Ovary (tissue), 9 donors: ENCODE data around the gene TMEM234. TPM values are rescaled to one million over a fixed set of nuclear protein-coding genes. Genes with fewer than 3 reads are reported as not detected.

Experiments
- DNase-seq, 5 donors: peaks; one replicate each; pipeline ENCODE4 v3.0.0-alpha.2; 2019 to 2020
- H3K27ac ChIP-seq, 2 donors: fragments of 200-600 bp; one replicate each; pipeline versions ENCODE4 v1.5.1 to v1.8.0; 2019 to 2022
- H3K27me3 ChIP-seq: fragments of 200-600 bp; one replicate; pipeline ENCODE4 v1.8.0; 2022
- H3K36me3 ChIP-seq: fragments of 200-600 bp; sonication (generic); one replicate; pipeline ENCODE4 v1.5.1; 2019
- H3K4me1 ChIP-seq: one replicate; pipeline ENCODE4 v1.8.1; 2013; ENCODE audit warnings: mild to moderate bottlenecking, moderate library complexity; ENCODE audit not compliant: insufficient read depth
- H3K4me3 ChIP-seq: fragments of 200-600 bp; sonication (generic); one replicate; pipeline ENCODE4 v1.5.1; 2017
- H3K9me3 ChIP-seq, 2 donors: fragments of 200-600 bp in 1 of 2; sonication (generic) in 1 of 2; one replicate each; pipeline versions ENCODE4 v1.5.1 to v1.8.1; 2013 to 2019; ENCODE audit warnings: mild to moderate bottlenecking in 1 of 2, moderate library complexity in 1 of 2
- EP300 ChIP-seq: sonication (generic); formaldehyde crosslinking; IDR thresholded peaks from one replicate; pipeline ENCODE4 v1.6.1; 2017; ENCODE audit warnings: antibody characterized with exemption
- POLR2A ChIP-seq: fragments of 450-650 bp; IDR thresholded peaks from one replicate; pipeline ENCODE4 v1.6.1; 2017; ENCODE audit warnings: antibody characterized with exemption, mild to moderate bottlenecking, moderate library complexity
- WGBS, 3 donors: extraction: QIAGEN DNeasy Blood & Tissue Kit in 1 of 3; methylation state at CpG; one replicate each; pipeline versions ENCODE4 v1.1.5 to v1.1.7; 2013 to 2017; 5-methylcytosine and 5-hydroxymethylcytosine counted together
- intact Hi-C, 4 donors: fragments of 100-400 bp; cut with DNase I; formaldehyde crosslinking; loops; one replicate each; pipeline versions ENCODE4 v1.11.0 to v1.15.1; 2022 to 2023
- polyA plus RNA-seq, 2 donors: library from polyadenylated mRNA; stranded (reverse); fragments of 200-250 nt in 1 of 2; fragments of 350-450 nt in 1 of 2; fragmentation: Illumina TruSeq in 1 of 2; extraction: RNeasy Lipid Tissue Mini Kit (QIAGEN cat#74804) in 1 of 2; gene quantifications; one replicate each; pipeline ENCODE4 v1.2.3, GENCODE V29; 2013 to 2014
- total RNA-seq, 7 donors: library from RNA; depleted of rRNA in 2 of 7; stranded (reverse); fragments of >200 nt in 2 of 7; fragmentation: NEBNext Ultra II Directional in 3 of 7; extraction: Animal tissue kit (Norgen Biotek cat#: 25700) in 3 of 7; gene quantifications; one replicate each; pipeline versions ENCODE4 v1.1.0 to v1.2.4, GENCODE V29; 2016 to 2023
- TF ChIP-seq, protein P1 (sequence below), 3 donors: fragments of 450-650 bp in 2 of 3; fragments of 200-600 bp in 1 of 3; IDR thresholded peaks; one replicate each; pipeline versions ENCODE4 v1.5.1 to v1.8.0; 2016 to 2022; ENCODE audit warnings: antibody characterized with exemption in 3 of 3, mild to moderate bottlenecking in 1 of 3
- donor health status: DM: no; HTN: no; CAD: no; lungs with moderate emphysema.
- donor health status: DM: no; HTN: no; CAD: no.
- donor health status: Bipolar disorder and iron deficiency.
- donor health status: DM: yes; HTN: yes; CAD: no.
- donor health status: DM: no; HTN: no; CAD: no.
- donor health status: DM: yes; HTN: yes; CAD: no.

The TMEM234 gene
- total and polyA plus RNA-seq, 9 donors, result 9.4 to 34.6 (median 21.6) TPM

- no peak overlapping the region for H3K27ac ChIP-seq
- H3K4me3 ChIP-seq, result no peak overlapping the region
- peaks cover 14% of the 10 kb centered on the region for H3K4me1 ChIP-seq
- WGBS, 3 donors, result 74 to 78% (median 77%) methylated on average over 12 of the region's 12 CpGs
- H3K36me3 ChIP-seq, result no peaks in the 10 kb centered on the region
- DNase-seq, result peak in 3 of 5 donors; percentile 31 to 52 (median 34)
- TF ChIP-seq POLR2A (no peak), EP300 (no peak)
- TF ChIP-seq, protein P1, sequence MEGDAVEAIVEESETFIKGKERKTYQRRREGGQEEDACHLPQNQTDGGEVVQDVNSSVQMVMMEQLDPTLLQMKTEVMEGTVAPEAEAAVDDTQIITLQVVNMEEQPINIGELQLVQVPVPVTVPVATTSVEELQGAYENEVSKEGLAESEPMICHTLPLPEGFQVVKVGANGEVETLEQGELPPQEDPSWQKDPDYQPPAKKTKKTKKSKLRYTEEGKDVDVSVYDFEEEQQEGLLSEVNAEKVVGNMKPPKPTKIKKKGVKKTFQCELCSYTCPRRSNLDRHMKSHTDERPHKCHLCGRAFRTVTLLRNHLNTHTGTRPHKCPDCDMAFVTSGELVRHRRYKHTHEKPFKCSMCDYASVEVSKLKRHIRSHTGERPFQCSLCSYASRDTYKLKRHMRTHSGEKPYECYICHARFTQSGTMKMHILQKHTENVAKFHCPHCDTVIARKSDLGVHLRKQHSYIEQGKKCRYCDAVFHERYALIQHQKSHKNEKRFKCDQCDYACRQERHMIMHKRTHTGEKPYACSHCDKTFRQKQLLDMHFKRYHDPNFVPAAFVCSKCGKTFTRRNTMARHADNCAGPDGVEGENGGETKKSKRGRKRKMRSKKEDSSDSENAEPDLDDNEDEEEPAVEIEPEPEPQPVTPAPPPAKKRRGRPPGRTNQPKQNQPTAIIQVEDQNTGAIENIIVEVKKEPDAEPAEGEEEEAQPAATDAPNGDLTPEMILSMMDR (IDR thresholded peaks at IDR 0.05), result no peak
- H3K27me3 ChIP-seq, result no peaks in the 10 kb centered on the region
- H3K9me3 ChIP-seq, result no peaks in the 10 kb centered on the region
- intact Hi-C loops, result loop anchor here in 1 of 4 donors (10.0 kb wide), 1 partner anchor 117 kb away; the partner anchor contains the start of genes FAM229A and TSSK3
These were observed 25.3 kb upstream of the TMEM234 start for GRCh38 chr1:32247452-32247851.

DNA sequence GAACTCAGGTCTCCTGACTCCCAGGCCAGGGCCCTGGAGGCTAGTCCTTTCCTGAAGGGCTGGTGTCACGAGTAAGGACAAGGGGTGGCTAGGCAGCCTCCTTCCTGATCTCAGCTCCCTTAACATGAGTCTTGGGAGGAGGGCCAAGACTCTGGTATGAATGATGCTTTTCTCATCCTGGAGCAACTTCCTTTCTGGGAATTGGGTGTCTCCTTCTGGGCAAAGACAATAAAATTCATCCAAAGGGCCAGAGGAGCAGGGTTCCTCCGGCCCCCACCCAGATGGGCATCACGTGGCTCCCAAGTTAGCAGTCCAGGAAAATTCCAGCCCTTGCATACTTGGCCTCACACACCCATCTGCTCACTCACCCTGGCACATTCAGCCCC is 24.7 kb upstream of the TMEM234 start, which contains the start of gene FAM167B:
TSS of gene FAM167B (plus strand) at position 335 of the 386 bp plus-strand sequence. CDS start 200 bp downstream, outside the sequence.
- H3K9me3 ChIP-seq, result no peaks in the 10 kb centered on the region
- H3K27ac ChIP-seq, result no peak within 1 kb of the TSS
- intact Hi-C loops, result loop anchor here in 1 of 4 donors (10.0 kb wide), 1 partner anchor 118 kb away; the partner anchor contains the start of genes FAM229A and TSSK3
- no peaks in the 10 kb centered on the region for H3K36me3 ChIP-seq
- no peaks in the 10 kb centered on the region for H3K27me3 ChIP-seq
- H3K4me1 ChIP-seq, result peaks cover 14% of the 10 kb centered on the region
- H3K4me3 ChIP-seq, result no peak within 1 kb of the TSS
- peak in 1 of 5 donors; percentile 49 for DNase-seq
- TF ChIP-seq, protein P1 (IDR thresholded peaks at IDR 0.05), result no peak
- TF ChIP-seq POLR2A, result no peak
- peak; percentile 71 for TF ChIP-seq EP300
- 29 to 49% (median 43%) methylated on average over 3 of the region's 3 CpGs for WGBS, 3 donors

DNA sequence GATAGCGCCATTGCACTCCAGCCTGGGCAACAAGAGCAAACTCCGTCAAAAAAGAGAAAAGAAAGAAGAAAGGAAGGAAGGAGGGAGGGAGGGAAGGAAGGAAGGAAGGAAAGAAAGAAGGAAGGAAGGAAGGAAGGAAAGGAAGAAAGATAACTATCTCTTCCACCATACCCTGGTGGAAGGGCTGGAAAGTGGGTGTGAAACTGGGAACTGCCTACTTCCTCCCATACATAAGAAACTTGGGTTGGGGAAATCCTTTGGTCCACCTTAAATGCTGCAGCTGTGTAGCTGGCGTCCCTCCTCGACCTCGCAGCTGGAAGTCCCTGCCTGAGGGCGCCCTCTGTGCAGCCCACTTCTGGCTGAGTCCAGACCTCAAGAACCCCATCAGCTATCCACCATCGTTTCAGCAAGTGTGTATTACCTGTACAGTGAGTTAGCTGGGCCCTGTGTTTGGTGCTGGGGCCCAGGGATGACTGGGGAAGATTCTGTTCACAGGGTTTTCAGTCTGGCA is 20.2 kb upstream of the TMEM234 start:
- TF ChIP-seq EP300 (no peak), POLR2A (no peak)
- TF ChIP-seq, protein P1 (IDR thresholded peaks at IDR 0.05), result no peak
- no peaks in the 10 kb centered on the region for H3K27me3 ChIP-seq
- peak in 4 of 5 donors; percentile 42 to 60 (median 50) for DNase-seq
- 17 to 24% (median 23%) methylated on average over 7 of the region's 7 CpGs for WGBS, 3 donors
- no peaks in the 10 kb centered on the region for H3K9me3 ChIP-seq
- no peak overlapping the region for H3K4me3 ChIP-seq
- peaks cover 9% of the 10 kb centered on the region for H3K4me1 ChIP-seq
- H3K36me3 ChIP-seq, result no peaks in the 10 kb centered on the region
- intact Hi-C loops, result loop anchor here in 1 of 4 donors (10.0 kb wide), 1 partner anchor 122 kb away; the partner anchor contains the start of genes FAM229A and TSSK3
- H3K27ac ChIP-seq, result no peak overlapping the region

DNA sequence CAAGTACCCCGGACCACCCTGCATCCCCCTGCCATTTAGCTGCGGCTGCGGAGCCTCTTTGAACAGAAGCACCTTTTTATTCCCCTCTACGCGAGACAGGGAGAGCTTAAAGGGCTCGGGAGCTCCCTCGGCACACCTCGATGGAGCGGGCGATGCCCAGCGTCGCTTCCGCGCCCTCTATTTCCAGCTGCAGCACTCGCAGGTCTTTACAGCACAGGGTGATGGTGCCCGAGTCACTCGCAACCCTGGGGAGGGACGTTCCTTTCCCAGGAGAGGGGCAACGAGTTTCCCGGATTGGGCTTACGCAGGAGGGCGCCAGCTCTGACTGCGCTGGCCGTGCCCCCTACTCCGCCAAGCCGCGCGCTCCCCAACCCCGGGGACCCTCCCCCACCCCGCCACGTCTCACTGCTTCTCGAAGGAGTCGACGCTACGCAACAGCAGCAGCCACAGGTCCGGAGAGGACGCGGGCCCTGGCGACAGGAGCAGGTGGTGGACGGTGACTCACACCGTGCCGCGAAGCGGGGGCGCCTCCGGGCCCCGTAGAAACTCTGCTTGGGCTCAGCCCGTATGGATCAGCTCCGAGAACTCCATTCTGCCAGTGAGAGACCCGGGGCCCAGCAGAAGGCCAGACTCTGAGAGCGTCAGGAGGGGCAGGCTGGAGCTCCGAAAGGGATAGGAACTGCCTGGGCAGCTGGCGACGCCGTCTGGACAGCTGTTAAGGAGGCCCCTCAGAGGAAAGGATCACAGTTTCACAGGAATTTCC is 19.0 kb upstream of the TMEM234 start:
- no peaks in the 10 kb centered on the region for H3K27me3 ChIP-seq
- peak overlapping the region; percentile 58 to 86 for H3K27ac ChIP-seq
- intact Hi-C loops, result loop anchor here in 1 of 4 donors (10.0 kb wide), 1 partner anchor 124 kb away; the partner anchor contains the start of genes FAM229A and TSSK3
- H3K9me3 ChIP-seq, result no peaks in the 10 kb centered on the region
- 0 to 1% (median 1%) methylated on average over 49 to 55 of the region's 55 CpGs for WGBS, 3 donors
- H3K4me3 ChIP-seq, result peak overlapping the region; percentile 59
- DNase-seq, result peak; percentile 71 to 77 (median 74)
- TF ChIP-seq, protein P1 (IDR thresholded peaks at IDR 0.05), result no peak
- no peak for TF ChIP-seq EP300
- peak; percentile 43 for TF ChIP-seq POLR2A
- H3K36me3 ChIP-seq, result no peaks in the 10 kb centered on the region
- H3K4me1 ChIP-seq, result peaks cover 4% of the 10 kb centered on the region
